Skeletal muscle tissue (tissue), 4 donors: ENCODE data around the gene PSAT1. TPM values are rescaled to one million over a fixed set of nuclear protein-coding genes. Genes with fewer than 3 reads are reported as not detected.
A peak's percentile ranks its signal among the peaks of the same experiment; 100 is the strongest.

ENCODE experiments used
- H3K27ac ChIP-seq: one replicate; pipeline ENCODE4 v1.7.0; 2013; ENCODE audit warnings: mild to moderate bottlenecking, low read depth, low read length, inconsistent platforms
- H3K27me3 ChIP-seq, 3 donors: one replicate each; pipeline ENCODE4 v1.7.0; 2013; ENCODE audit warnings: low read length in 3 of 3; ENCODE audit not compliant: control insufficient read depth in 3 of 3, insufficient read depth in 3 of 3
- H3K36me3 ChIP-seq, 3 donors: one replicate each; pipeline ENCODE4 v1.7.0; 2013; ENCODE audit warnings: low read length in 3 of 3; ENCODE audit not compliant: control insufficient read depth in 3 of 3, insufficient read depth in 3 of 3
- H3K4me1 ChIP-seq, 3 donors: one replicate each; pipeline ENCODE4 v1.7.0; 2013; ENCODE audit warnings: low read length in 3 of 3, mild to moderate bottlenecking in 3 of 3; ENCODE audit not compliant: control insufficient read depth in 3 of 3, insufficient read depth in 3 of 3
- H3K4me3 ChIP-seq, 3 donors: one replicate each; pipeline ENCODE4 v1.7.0; 2013; ENCODE audit warnings: low read length in 3 of 3
- H3K9ac ChIP-seq, 3 donors: one replicate each; pipeline ENCODE4 v1.7.0; 2013; ENCODE audit warnings: low read length in 3 of 3, mild to moderate bottlenecking in 3 of 3, moderate library complexity in 2 of 3, low read depth in 1 of 3
- H3K9me3 ChIP-seq, 3 donors: one replicate each; pipeline ENCODE4 v1.7.0; 2013; ENCODE audit warnings: low read length in 3 of 3; ENCODE audit not compliant: control insufficient read depth in 3 of 3
- total RNA-seq: library from RNA; depleted of rRNA; stranded (reverse); fragments of >200 nt; gene quantifications from one replicate; pipeline ENCODE4 v1.2.3, GENCODE V29; 2014
- donor health status: Osteomylitis.

PSAT1 gene
- total RNA-seq: 10.4 TPM

DNA sequence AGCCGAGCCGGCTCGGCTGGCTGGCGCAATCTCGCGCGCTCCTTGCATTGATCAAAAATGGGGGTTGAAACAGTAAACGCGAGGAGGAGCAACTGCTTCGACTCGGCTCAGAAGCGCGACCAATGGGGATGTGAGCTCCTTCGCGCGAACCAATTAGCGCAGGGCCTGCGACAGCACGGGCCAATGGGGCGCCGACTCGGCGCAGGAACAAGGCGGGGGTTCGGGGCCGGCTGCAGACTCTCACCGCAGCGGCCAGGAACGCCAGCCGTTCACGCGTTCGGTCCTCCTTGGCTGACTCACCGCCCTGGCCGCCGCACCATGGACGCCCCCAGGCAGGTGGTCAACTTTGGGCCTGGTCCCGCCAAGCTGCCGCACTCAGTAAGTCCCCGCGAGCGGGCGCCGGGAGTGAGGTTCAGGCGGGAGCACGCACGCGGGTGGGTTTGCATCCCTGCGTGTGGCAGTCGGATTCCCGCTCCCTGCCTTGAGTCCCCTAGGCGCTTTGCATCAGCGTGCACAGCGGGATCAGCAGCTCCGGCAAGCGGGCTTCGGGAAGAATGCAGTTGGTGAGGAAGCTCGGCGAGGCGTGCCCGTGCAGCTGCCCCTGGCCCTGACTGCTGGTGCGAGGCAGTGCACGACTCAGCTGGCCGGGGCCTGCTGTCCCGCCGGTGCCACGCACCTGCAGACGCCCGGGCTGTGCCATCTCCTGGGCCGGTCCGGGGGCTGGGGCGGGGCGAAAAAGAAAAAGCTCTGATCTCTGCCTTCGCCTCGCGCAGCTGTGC is at the start of gene PSAT1:
Gene PSAT1 (plus strand): TSS at position 233 of the 779 bp plus-strand sequence. CDS start 86 bp downstream, at position 319.
- peaks cover 17 to 24% (median 23%) of the 10 kb centered on the region in 3 donors for H3K4me1 ChIP-seq
- H3K27ac ChIP-seq: no peak within 1 kb of the TSS
- H3K27me3 ChIP-seq: peaks cover 17 to 46% (median 24%) of the 10 kb centered on the region in 3 donors
- H3K36me3 ChIP-seq: no peaks in the 10 kb centered on the region
- no peaks in the 10 kb centered on the region for H3K9me3 ChIP-seq
- peak within 1 kb of the TSS; percentile 67 for H3K4me3 ChIP-seq
- peak within 1 kb of the TSS in 1 of 3 donors; percentile 40 for H3K9ac ChIP-seq

DNA sequence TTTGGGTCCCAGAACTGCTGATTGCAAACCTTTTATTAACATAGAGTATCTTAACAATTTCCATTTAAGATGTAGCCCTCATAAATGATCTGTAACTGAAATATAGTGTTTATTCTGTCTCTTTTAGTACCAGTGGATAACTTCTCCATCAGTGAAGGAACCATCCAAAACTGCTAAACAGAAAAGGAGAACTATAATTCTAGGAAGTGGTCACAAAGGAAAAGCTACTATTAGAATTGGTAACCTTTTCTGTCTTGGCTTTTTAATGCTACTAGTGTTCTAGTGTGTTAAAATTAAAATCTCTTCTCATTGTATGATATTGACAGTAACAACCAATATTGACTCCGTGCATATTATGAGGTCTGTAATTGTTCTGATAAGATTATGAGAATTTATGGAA is 48.3 kb upstream of the PSAT1 start:
- H3K9me3 ChIP-seq: no peaks in the 10 kb centered on the region
- H3K27me3 ChIP-seq: no peaks in the 10 kb centered on the region
- no peak overlapping the region for H3K9ac ChIP-seq
- no peaks in the 10 kb centered on the region for H3K4me1 ChIP-seq
- peaks cover 0 to 8% (median 6%) of the 10 kb centered on the region in 3 donors for H3K36me3 ChIP-seq
- H3K27ac ChIP-seq: no peak overlapping the region
- H3K4me3 ChIP-seq: no peak overlapping the region

DNA sequence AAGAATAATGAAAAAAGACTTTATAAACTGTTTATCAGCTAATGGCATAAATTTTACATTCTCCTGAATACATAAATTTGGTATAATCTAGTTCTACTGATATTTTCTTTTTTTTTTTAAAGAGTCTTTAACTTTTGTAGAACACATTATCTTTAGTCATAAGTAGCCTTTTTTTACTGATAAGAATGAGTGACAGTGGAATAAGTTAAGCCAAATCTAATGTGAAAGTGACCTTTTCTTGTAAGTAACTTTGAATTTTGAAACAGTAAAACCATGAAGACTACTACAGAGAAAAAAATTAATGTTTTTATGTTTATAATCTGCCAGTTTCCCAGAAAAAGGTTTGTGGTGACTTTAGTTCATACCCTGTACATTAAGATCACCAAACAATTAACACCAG is 47.4 kb upstream of the PSAT1 start:
- no peak overlapping the region for H3K27ac ChIP-seq
- no peaks in the 10 kb centered on the region for H3K9me3 ChIP-seq
- no peak overlapping the region for H3K4me3 ChIP-seq
- H3K36me3 ChIP-seq: peaks cover 0 to 8% (median 8%) of the 10 kb centered on the region in 3 donors
- H3K4me1 ChIP-seq: no peaks in the 10 kb centered on the region
- no peaks in the 10 kb centered on the region for H3K27me3 ChIP-seq
- H3K9ac ChIP-seq: no peak overlapping the region

DNA sequence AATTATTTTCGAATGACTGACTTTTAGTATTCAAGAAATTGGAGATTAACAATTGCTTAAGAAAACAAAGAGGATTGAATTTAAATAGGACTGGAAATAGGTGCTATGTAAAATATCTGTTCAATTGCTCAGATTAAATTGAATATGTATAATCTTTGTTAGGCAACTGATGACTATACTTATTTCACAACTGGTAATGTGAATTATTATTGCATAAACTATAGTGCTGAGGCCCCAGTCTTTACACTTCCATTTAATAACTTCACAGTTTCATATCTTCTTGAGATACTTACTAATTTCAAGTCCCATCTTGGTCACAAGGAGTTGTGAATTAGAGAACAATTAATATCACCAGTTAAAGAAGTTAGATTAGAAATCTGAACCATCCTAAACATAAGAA is 44.3 kb upstream of the PSAT1 start:
- H3K9ac ChIP-seq: no peak overlapping the region
- no peaks in the 10 kb centered on the region for H3K27me3 ChIP-seq
- no peaks in the 10 kb centered on the region for H3K9me3 ChIP-seq
- H3K4me1 ChIP-seq: no peaks in the 10 kb centered on the region
- no peak overlapping the region for H3K4me3 ChIP-seq
- H3K36me3 ChIP-seq: peaks cover 0 to 13% (median 8%) of the 10 kb centered on the region in 3 donors
- no peak overlapping the region for H3K27ac ChIP-seq

DNA sequence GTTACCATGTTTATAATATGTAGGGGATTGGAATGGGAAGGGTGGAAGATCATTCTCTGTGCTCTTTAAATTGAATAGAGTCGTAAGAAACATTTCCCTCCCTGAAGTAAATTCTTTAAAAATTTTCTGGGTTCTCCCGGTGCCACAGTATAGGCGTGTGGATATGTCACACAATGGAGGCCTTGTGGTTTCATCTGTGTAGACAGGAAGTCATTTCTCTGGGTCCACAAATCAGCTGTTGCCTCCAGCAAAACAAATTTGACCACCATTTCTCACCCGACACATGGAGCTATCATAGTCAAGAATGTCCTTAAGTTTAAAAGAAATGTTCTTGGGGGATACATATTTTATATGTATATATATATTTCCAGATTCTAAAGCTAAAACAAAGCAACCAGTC is 43.6 kb upstream of the PSAT1 start:
- Histone ChIP-seq H3K27me3 (no peaks in the 10 kb centered on the region), H3K36me3 (peaks cover 0 to 15% (median 8%) of the 10 kb centered on the region in 3 donors), H3K27ac (no peak overlapping the region)

DNA sequence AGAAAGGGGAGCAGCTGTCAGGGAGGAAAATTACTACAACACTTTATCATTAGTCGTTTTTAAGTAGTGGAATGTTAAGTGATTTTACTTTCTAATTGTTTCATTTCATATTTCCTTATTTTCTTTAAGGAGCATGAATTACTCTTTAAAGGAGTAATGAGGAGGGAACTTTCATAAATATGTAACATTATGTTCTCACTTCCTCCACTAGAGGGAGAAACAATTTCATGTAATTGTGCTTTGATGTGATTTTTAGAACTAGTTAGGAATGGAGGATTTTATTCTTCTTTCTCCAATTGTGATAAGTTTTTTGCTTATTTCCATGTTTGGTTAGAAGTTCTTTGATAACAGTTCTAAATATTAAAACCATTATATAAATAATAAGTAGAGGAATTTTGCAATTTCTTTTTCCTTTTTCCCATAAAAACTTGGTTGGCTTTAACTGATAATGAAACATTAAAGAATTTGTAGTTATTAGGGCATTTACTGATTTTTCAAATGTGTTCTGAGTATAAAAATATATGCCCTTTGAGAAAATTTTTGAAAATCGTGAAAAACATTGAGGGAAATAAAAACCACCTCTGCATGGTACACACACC is 35.4 kb upstream of the PSAT1 start:
- no peak overlapping the region for H3K4me3 ChIP-seq
- no peak overlapping the region for H3K9ac ChIP-seq
- H3K36me3 ChIP-seq: peaks cover 3 to 18% (median 12%) of the 10 kb centered on the region in 3 donors
- H3K4me1 ChIP-seq: no peaks in the 10 kb centered on the region
- no peaks in the 10 kb centered on the region for H3K9me3 ChIP-seq
- H3K27me3 ChIP-seq: no peaks in the 10 kb centered on the region
- H3K27ac ChIP-seq: no peak overlapping the region

More for the DNA sequence above, 43.6 kb upstream of the PSAT1 start:
- Histone ChIP-seq H3K4me1 (no peaks in the 10 kb centered on the region), H3K4me3 (no peak overlapping the region), H3K9me3 (no peaks in the 10 kb centered on the region), H3K9ac (no peak overlapping the region)

DNA sequence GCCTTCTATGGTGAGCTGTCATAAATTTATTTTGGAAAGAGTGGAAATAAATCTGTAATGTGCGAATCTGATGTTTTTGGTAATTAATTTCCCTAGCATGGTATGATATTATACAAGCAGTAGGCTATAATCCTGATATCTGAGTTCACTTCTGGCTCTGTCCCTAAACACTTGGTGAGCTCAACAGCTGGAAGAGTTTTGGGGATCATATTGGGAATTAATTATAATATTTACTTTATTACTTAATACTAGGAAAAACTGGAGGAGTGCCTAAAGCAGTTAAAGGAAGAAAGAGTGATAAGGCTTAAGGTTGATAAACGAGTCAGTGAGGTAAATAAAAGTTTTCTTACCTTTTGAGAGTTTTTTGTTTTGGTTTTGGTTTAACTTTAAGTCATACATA is 34.3 kb upstream of the PSAT1 start:
- no peaks in the 10 kb centered on the region for H3K9me3 ChIP-seq
- no peaks in the 10 kb centered on the region for H3K27me3 ChIP-seq
- H3K36me3 ChIP-seq: peaks cover 4 to 23% (median 17%) of the 10 kb centered on the region in 3 donors
- no peak overlapping the region for H3K27ac ChIP-seq
- no peak overlapping the region for H3K9ac ChIP-seq
- no peaks in the 10 kb centered on the region for H3K4me1 ChIP-seq
- no peak overlapping the region for H3K4me3 ChIP-seq

DNA sequence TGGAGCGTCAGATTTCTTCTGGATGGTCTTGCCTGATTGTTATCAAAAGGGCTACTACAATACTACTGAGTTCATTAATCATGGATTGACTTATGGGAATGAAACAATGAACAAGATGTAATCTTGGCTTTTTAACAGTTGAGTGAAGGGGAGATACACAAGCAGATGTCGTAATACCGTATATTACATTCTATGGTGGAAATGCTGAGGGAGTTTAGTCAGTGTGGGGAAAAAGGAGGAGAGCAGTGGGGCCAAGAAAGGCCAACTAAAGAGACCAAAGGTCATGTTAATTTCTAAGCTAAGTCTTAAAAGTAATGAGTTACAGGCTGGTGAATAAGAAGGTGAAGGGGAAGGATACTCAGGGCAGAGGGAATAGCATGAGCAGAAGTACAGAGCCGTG is 29.0 kb upstream of the PSAT1 start:
- Histone ChIP-seq H3K36me3 (peaks cover 4 to 36% (median 16%) of the 10 kb centered on the region in 3 donors), H3K4me3 (no peak overlapping the region), H3K9ac (no peak overlapping the region), H3K27me3 (no peaks in the 10 kb centered on the region), H3K27ac (no peak overlapping the region), H3K9me3 (no peaks in the 10 kb centered on the region), H3K4me1 (no peaks in the 10 kb centered on the region)

DNA sequence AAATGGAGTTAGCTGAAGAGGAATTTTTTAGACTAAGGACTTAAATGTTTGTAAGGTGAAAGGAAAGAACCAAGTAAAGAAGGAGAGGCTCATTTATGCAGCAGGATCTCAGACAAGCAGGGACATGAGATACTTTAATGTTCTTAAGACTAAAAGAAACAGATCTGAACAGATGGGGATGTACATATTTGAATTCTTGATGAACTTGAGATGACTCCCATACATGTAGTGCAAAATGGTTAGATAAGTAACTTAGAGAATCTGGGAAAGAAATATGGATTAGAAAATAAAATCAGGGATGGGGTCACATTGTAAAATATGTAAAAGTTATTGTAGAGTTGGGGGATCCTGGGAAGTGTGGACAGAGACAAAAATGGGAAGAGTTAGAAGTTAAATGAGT is 27.1 kb upstream of the PSAT1 start:
- Histone ChIP-seq H3K4me3 (no peak overlapping the region), H3K36me3 (peaks cover 4 to 36% (median 16%) of the 10 kb centered on the region in 3 donors)

DNA sequence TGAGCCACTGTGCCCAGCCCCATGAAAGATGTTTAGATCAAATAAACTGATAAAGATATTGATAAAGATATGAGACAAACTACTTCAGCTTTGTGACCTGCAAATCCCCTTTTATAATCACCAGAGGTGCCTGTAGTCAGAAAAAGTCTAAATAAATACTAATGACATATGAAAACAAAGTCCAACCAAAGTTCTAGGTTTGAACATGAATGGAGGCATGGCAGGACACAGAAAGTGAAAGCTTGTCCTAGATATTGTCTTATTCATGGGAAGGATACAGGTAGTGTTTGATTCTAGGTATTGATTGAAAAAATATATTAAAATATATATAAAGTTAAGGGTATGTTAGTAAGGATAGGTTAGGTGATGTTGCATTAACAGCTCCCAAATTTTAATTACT is 24.6 kb upstream of the PSAT1 start:
- Histone ChIP-seq H3K9ac (no peak overlapping the region), H3K4me3 (no peak overlapping the region), H3K27me3 (no peaks in the 10 kb centered on the region), H3K9me3 (no peaks in the 10 kb centered on the region), H3K27ac (no peak overlapping the region), H3K4me1 (no peaks in the 10 kb centered on the region), H3K36me3 (peaks cover 0 to 17% (median 8%) of the 10 kb centered on the region in 3 donors)

More for the DNA sequence above, 27.1 kb upstream of the PSAT1 start:
- H3K27me3 ChIP-seq: no peaks in the 10 kb centered on the region
- H3K9me3 ChIP-seq: no peaks in the 10 kb centered on the region
- H3K27ac ChIP-seq: no peak overlapping the region
- H3K9ac ChIP-seq: no peak overlapping the region
- no peaks in the 10 kb centered on the region for H3K4me1 ChIP-seq
